Heart left ventricle (tissue), 16 donors: ENCODE results near the gene GRM5. TPM values are rescaled to one million over a fixed set of nuclear protein-coding genes. Genes with fewer than 3 reads are reported as not detected.

Source experiments
- ATAC-seq, 4 donors: fragments of 200-7000 bp; cut with Tn5 transposase; one replicate each; pipeline ENCODE4 v1.9.1; 2020 to 2022; ENCODE audit warnings: moderate library complexity in 4 of 4, mild to moderate bottlenecking in 3 of 4, moderate number of reproducible peaks in 1 of 4
- DNase-seq, 5 donors: peaks; one replicate each; pipeline ENCODE4 v3.0.0-alpha.2; 2020
- H3K27ac ChIP-seq, 12 donors: fragments of 200-600 bp; sonication (generic) in 4 of 12; one replicate each; pipeline versions ENCODE4 v1.5.0 to v1.8.0; 2016 to 2022; ENCODE audit warnings: mild to moderate bottlenecking in 2 of 12
- H3K27me3 ChIP-seq, 9 donors: fragments of 200-600 bp; sonication (generic) in 2 of 9; one replicate each; pipeline versions ENCODE4 v1.5.1 to v1.8.0; 2016 to 2022; ENCODE audit warnings: mild to moderate bottlenecking in 3 of 9
- H3K36me3 ChIP-seq, 9 donors: fragments of 200-600 bp; sonication (generic) in 2 of 9; one replicate each; pipeline versions ENCODE4 v1.5.0 to v1.8.0; 2018 to 2022; ENCODE audit warnings: mild to moderate bottlenecking in 2 of 9
- H3K4me1 ChIP-seq, 12 donors: fragments of 200-600 bp; sonication (generic) in 4 of 12; one replicate each; pipeline versions ENCODE4 v1.5.0 to v1.8.0; 2016 to 2022; ENCODE audit warnings: mild to moderate bottlenecking in 3 of 12
- H3K4me3 ChIP-seq, 12 donors: fragments of 200-600 bp; sonication (generic) in 4 of 12; one replicate each; pipeline versions ENCODE4 v1.5.0 to v1.8.0; 2017 to 2022; ENCODE audit warnings: mild to moderate bottlenecking in 9 of 12, moderate library complexity in 4 of 12
- H3K9me3 ChIP-seq, 12 donors: fragments of 200-600 bp; sonication (generic) in 4 of 12; one replicate each; pipeline versions ENCODE4 v1.5.0 to v1.8.0; 2016 to 2022; ENCODE audit warnings: mild to moderate bottlenecking in 1 of 12
- POLR2A ChIP-seq, 2 donors: fragments of 450-650 bp; IDR thresholded peaks; one replicate each; pipeline ENCODE4 v1.6.1; 2017; ENCODE audit warnings: antibody characterized with exemption in 2 of 2, mild to moderate bottlenecking in 2 of 2, moderate library complexity in 2 of 2
- WGBS, 4 donors: extraction: QIAGEN DNeasy Blood & Tissue Kit in 2 of 4; methylation state at CpG; one replicate each; pipeline versions ENCODE4 v1.1.5 to v1.1.7; 2013 to 2018; 5-methylcytosine and 5-hydroxymethylcytosine counted together
- intact Hi-C, 10 donors: fragments of 100-400 bp; cut with DNase I; formaldehyde crosslinking; loops; one replicate each; pipeline versions ENCODE4 v1.11.1 to v1.14.2; 2022
- polyA plus RNA-seq, 2 donors: library from polyadenylated mRNA; stranded (reverse); fragments of 200-250 nt; gene quantifications; one replicate each; pipeline ENCODE4 v1.2.3, GENCODE V29; 2013
- total RNA-seq, 9 donors: library from RNA; depleted of rRNA in 2 of 9; stranded (reverse); fragments of >200 nt in 2 of 9; fragmentation: NEBNext Ultra II Directional in 3 of 9; extraction: Animal tissue kit (Norgen Biotek cat#: 25700) in 3 of 9; gene quantifications; one replicate each; pipeline versions ENCODE4 v1.1.0 to v1.2.4, GENCODE V29; 2016 to 2023
- TF ChIP-seq, protein P1 (sequence below), 12 donors: fragments of 200-600 bp; sonication (generic) in 4 of 12; IDR thresholded peaks; one replicate each; pipeline versions ENCODE4 v1.5.0 to v1.8.0; 2018 to 2022; ENCODE audit warnings: antibody characterized with exemption in 12 of 12, mild to moderate bottlenecking in 5 of 12
- donor health status: ischemic (EF 13 %, LVEDD 7.1; RV severe dilation, severe dysfunction).
- donor health status: healthy with polysubstance abuse.
- donor health status: DM: no; HTN: yes; CAD: no.
- donor health status: DM: no; HTN: no; CAD: no.
- donor health status: ischemic (EF 25% LVEDD 6.9; RV normal size, moderate dysfunction).
- donor health status: ischemic (EF 25% LVEDD 5.7; RV mildly dilated, moderate dysfunction).
- donor health status: healthy.
- donor health status: DM: yes; HTN: yes; CAD: no.
- donor health status: ischemic (EF 35%, LVEDD 5.7; RV mildly dilated, moderate dysfunction).
- donor health status: nonischemic (EF 11% LVEDD 7.7; RV severe dilation, severe dysfunction).
- donor health status: DM: yes; HTN: yes; CAD: no.
- donor health status: PGD.
- donor health status: ischemic (EF 29% LVEDD 5.4; RV normal size, mild dysfunction).
- donor health status: nonischemic (EF 23%, LVEDD 6.1; RV moderate dilation, normal function).

The GRM5 gene
- total and polyA plus RNA-seq, 11 donors = 0.01 to 0.09 (median 0.09) TPM; not detected in 8

- intact Hi-C loops = no loop called here
- Histone ChIP-seq H3K9me3 (no peaks in the 10 kb centered on the region), H3K36me3 (no peaks in the 10 kb centered on the region), H3K27me3 (no peaks in the 10 kb centered on the region), H3K27ac (no peak overlapping the region), H3K4me1 (no peaks in the 10 kb centered on the region), H3K4me3 (no peak overlapping the region)
- DNase-seq = no peak
- TF ChIP-seq, protein P1, sequence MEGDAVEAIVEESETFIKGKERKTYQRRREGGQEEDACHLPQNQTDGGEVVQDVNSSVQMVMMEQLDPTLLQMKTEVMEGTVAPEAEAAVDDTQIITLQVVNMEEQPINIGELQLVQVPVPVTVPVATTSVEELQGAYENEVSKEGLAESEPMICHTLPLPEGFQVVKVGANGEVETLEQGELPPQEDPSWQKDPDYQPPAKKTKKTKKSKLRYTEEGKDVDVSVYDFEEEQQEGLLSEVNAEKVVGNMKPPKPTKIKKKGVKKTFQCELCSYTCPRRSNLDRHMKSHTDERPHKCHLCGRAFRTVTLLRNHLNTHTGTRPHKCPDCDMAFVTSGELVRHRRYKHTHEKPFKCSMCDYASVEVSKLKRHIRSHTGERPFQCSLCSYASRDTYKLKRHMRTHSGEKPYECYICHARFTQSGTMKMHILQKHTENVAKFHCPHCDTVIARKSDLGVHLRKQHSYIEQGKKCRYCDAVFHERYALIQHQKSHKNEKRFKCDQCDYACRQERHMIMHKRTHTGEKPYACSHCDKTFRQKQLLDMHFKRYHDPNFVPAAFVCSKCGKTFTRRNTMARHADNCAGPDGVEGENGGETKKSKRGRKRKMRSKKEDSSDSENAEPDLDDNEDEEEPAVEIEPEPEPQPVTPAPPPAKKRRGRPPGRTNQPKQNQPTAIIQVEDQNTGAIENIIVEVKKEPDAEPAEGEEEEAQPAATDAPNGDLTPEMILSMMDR (IDR thresholded peaks at IDR 0.05) = no peak
- TF ChIP-seq POLR2A (IDR thresholded peaks at IDR 0.05) = no peak
- 64 to 80% (median 76%) methylated on average over 4 of the region's 4 CpGs for WGBS, 4 donors
- ATAC-seq = no peak
These were observed 433.6 kb downstream of the GRM5 start for GRCh38 chr11:88632163-88632562.

- ATAC-seq (no peak), DNase-seq (no peak)
- 32 to 52% (median 39%) methylated on average over 1 of the region's 1 CpG for WGBS, 4 donors
- no peak overlapping the region for H3K4me3 ChIP-seq
- no peak for TF ChIP-seq POLR2A (IDR thresholded peaks at IDR 0.05)
- TF ChIP-seq, protein P1 (IDR thresholded peaks at IDR 0.05) = no peak
- no peaks in the 10 kb centered on the region for H3K4me1 ChIP-seq
- no peaks in the 10 kb centered on the region for H3K36me3 ChIP-seq
- H3K9me3 ChIP-seq = no peaks in the 10 kb centered on the region
- no peaks in the 10 kb centered on the region for H3K27me3 ChIP-seq
- intact Hi-C loops = no loop called here
- H3K27ac ChIP-seq = no peak overlapping the region
These were observed 434.3 kb downstream of the GRM5 start for GRCh38 chr11:88631497-88631896.

DNA sequence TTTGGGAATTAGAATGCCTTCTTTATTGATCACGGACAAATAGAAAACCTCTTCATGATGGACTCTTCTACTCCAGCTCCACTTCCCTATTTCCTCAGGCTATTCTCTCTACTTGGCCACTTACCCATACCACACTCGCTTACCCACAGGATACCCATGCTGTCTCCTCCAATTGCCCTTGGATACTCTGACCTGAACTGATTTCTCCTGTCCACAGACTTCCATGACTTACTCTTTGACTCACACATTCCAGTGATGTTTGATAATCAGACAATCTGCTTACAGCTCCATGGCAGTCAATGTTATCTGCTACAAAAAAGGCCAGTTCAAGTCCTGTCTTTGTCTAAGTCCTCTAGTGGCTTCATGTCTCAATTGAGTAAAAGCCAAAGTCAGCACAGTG, 436.3 kb downstream of the GRM5 start:
- TF ChIP-seq POLR2A (IDR thresholded peaks at IDR 0.05) = no peak
- TF ChIP-seq, protein P1 (IDR thresholded peaks at IDR 0.05) = no peak

GRCh38 chr11:88626216-88626615, 439.6 kb downstream of the GRM5 start:
- 61 to 71% (median 66%) methylated on average over 4 of the region's 4 CpGs for WGBS, 4 donors
- intact Hi-C loops = no loop called here
- Histone ChIP-seq H3K36me3 (no peaks in the 10 kb centered on the region), H3K27me3 (no peaks in the 10 kb centered on the region), H3K9me3 (no peaks in the 10 kb centered on the region), H3K4me3 (no peak overlapping the region), H3K27ac (no peak overlapping the region), H3K4me1 (no peaks in the 10 kb centered on the region)
- ATAC-seq = no peak
- TF ChIP-seq, protein P1 (IDR thresholded peaks at IDR 0.05) = no peak
- no peak for TF ChIP-seq POLR2A (IDR thresholded peaks at IDR 0.05)
- no peak for DNase-seq

More for the DNA sequence above, 436.3 kb downstream of the GRM5 start:
- intact Hi-C loops = no loop called here
- Histone ChIP-seq H3K27me3 (no peaks in the 10 kb centered on the region), H3K27ac (no peak overlapping the region), H3K4me3 (no peak overlapping the region), H3K4me1 (no peaks in the 10 kb centered on the region), H3K9me3 (no peaks in the 10 kb centered on the region), H3K36me3 (no peaks in the 10 kb centered on the region)
- WGBS, 4 donors = 90 to 94% (median 91%) methylated on average over 2 of the region's 2 CpGs
- DNase-seq (no peak), ATAC-seq (no peak)
